Measurements from ENCODE around the gene TMC4. TPM values are rescaled to one million over a fixed set of nuclear protein-coding genes. Genes with fewer than 3 reads are reported as not detected.
"Not testable (repeated sequence)": the region's sequence is repeated elsewhere in the genome, so short reads cannot be mapped to it uniquely, and the experiment has no call there.

The TMC4 gene
- total RNA-seq, 1 donor, result 0.27 TPM

DNA sequence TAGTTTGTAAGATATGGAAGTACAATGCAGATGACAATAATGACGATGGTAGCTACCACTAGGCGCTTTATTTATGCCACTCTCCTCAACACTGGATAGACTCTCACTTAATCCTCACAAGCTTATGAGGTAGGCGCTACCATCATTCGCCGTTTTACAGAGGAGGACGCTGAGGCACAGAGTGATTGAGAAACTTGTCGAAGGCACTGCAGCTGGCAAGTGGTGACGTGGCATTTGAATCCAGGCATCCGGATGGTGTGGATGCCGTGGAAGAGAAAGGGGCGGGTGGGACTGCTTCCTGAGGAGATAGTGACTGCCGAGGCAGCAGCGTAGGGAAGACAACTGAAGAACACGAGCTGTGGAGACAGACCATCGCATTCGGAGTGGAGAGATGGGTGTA lies 26.4 kb upstream of the TMC4 start:
- TF ChIP-seq CTCF (IDR thresholded peaks at IDR 0.05; ENCODE audit: insufficient read depth, low read length), result no peak
- no peak for DNase-seq (ENCODE audit: low read depth)
- no peak overlapping the region for H3K4me3 ChIP-seq (ENCODE audit: low read depth, low read length)

DNA sequence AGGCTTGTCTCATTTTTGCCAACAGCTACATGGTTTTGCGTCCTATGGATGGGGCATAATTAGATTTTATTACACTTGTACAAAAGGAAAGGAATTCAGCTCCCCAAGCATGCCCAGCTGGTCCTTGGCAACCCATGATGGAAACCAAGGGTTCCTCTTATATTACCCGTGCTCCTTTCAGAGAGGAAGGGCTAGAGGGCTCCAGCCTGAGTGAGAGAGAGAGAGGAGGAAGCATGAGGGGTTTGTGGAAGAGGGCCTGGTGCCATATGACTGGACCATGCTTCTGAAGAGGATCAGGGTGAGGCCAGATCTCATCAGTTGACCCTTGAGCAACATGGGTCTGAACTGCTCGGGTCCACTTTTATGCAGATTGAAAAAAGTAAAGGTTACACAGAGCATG lies 24.2 kb upstream of the TMC4 start:
- DNase-seq (ENCODE audit: low read depth), result no peak
- H3K4me3 ChIP-seq (ENCODE audit: low read depth, low read length), result no peak overlapping the region
- no peak for TF ChIP-seq CTCF (IDR thresholded peaks at IDR 0.05; ENCODE audit: insufficient read depth, low read length)

- no peak for TF ChIP-seq CTCF (IDR thresholded peaks at IDR 0.05; ENCODE audit: insufficient read depth, low read length)
- no peak for DNase-seq (ENCODE audit: low read depth)
- H3K4me3 ChIP-seq (ENCODE audit: low read depth, low read length), result no peak overlapping the region
Observed at GRCh38 chr19:54196536-54196935, 23.6 kb upstream of the TMC4 start.

GRCh38 chr19:54194463-54194862 lies 21.5 kb upstream of the TMC4 start:
- not testable (repeated sequence) for H3K4me3 ChIP-seq (ENCODE audit: low read depth, low read length); DNase-seq (ENCODE audit: low read depth)

- no peak for DNase-seq (ENCODE audit: low read depth)
- no peak overlapping the region for H3K4me3 ChIP-seq (ENCODE audit: low read depth, low read length)
- no peak for TF ChIP-seq CTCF (IDR thresholded peaks at IDR 0.05; ENCODE audit: insufficient read depth, low read length)
Observed at GRCh38 chr19:54193011-54193410, 20.1 kb upstream of the TMC4 start.

GRCh38 chr19:54191811-54192453 lies 19.0 kb upstream of the TMC4 start:
- peak overlapping the region; percentile 86 for H3K4me3 ChIP-seq (ENCODE audit: low read depth, low read length)
- no peak for DNase-seq (ENCODE audit: low read depth)
- no peak for TF ChIP-seq CTCF (IDR thresholded peaks at IDR 0.05; ENCODE audit: insufficient read depth, low read length)

GRCh38 chr19:54191011-54191810 lies 18.3 kb upstream of the TMC4 start, which contains the start of gene TSEN34:
Gene TSEN34 (plus strand): TSS chr19:54191308. CDS start chr19:54191365, 57 bp downstream.
- peak; percentile 48 for DNase-seq (ENCODE audit: low read depth)
- peak within 1 kb of the TSS; percentile 86 for H3K4me3 ChIP-seq (ENCODE audit: low read depth, low read length)

More at GRCh38 chr19:54191011-54191810, 18.3 kb upstream of the TMC4 start, which contains the start of gene TSEN34:
- TF ChIP-seq CTCF (IDR thresholded peaks at IDR 0.05; ENCODE audit: insufficient read depth, low read length), result no peak
